Renal cortical epithelial cell (primary cell): ENCODE results near the gene TTLL10. TPM values are rescaled to one million over a fixed set of nuclear protein-coding genes. Genes with fewer than 3 reads are reported as not detected.

ENCODE experiments used
- DNase-seq: peaks from one replicate; pipeline ENCODE4 v3.0.0-alpha.2; 2011; ENCODE audit warnings: low read depth
- total RNA-seq: library from RNA; depleted of rRNA; stranded (reverse); fragments of >200 nt; gene quantifications from 2 replicates; pipeline ENCODE4 v1.2.3, GENCODE V29; 2014

TTLL10 gene
- total RNA-seq, 1 donor from 2014 or later, result 0.15 TPM

- DNase-seq, result no peak
These were observed 72.3 kb downstream of the TTLL10 start for GRCh38 chr1:1245817-1246576.

DNA sequence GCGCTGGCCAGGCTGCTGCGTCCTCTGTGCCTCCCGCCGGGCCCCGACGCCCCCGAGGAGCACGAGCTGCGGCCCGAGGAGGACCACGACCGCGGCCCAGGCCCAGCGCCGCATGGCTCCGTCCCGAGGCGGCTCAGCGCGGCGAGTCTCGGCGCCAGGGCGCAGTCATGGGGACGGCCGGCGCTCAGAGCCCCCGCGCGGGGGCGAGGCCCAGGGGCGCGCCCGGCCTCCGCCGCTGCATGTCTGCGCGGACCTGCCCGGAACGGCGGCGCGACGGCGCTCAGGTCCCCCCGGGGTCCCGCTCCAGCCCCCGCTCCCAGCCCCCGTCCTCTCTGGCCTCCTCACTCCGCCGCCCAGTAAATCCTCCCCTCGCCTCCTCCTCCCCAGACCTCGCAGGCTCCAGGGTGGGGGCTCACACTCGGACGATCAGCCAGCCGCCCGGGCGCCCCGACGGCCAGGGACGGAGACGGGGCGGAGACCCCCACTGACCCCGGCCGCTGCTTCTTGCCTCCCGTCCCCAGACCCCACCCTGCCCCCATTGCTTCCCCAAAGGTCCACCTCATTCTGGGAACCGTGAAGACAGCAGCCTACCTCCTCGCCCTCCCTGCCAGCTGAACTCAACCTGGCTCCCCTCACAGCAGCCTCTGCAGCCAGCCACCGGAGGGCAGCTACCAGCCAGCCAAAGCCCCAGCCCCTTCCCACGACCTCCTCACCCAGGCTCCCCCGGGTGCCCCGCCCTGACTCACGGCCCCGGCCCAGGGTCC lies 73.1 kb downstream of the TTLL10 start, which contains the start of gene C1QTNF12:
C1QTNF12 (minus strand) TSS at position 146 of the 764 bp plus-strand sequence; CDS start at position 114, 32 bp downstream.
- no peak for DNase-seq

DNA sequence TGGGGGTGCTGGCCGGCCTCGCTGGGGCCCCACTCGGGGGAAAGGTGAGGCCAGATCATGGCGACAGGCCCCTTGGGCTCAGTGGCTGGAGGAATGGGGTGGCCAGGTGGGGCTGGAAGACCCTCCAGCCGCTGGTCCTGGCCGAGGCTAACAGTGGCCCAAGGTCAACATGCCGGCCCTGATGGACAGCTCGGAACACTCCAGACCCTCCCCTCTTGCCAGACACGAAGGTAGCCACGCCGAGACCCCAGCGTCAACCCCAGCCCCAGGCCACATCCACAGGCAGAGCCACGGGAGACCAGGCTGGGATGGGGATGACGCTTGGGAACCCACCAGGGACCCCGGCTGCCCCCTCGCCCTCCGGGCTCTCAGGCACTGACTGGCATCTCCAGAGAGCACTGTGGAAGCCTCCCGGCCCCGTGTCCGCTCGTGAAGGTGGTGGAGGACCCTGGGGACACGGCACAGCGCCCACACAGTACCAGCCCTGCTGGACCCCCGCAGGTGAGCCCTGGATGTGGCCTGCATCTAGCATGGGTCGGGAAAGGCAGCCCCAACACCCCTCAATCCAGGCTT lies 73.7 kb downstream of the TTLL10 start:
- DNase-seq, result no peak

Other genes with a start within 250 kb of the TTLL10 start
- 0.87 and 20.1 TPM in 2 replicates for gene SAMD11, start 250.0 kb upstream of the TTLL10 start, total RNA-seq
- 59.7 and 88.7 TPM in 2 replicates for gene NOC2L, start 214.6 kb upstream of the TTLL10 start, total RNA-seq
- 1.9 and 10.1 TPM in 2 replicates for gene KLHL17, start 213.3 kb upstream of the TTLL10 start, total RNA-seq
- 2.4 and 2.6 TPM in 2 replicates for gene PLEKHN1, start 207.4 kb upstream of the TTLL10 start, total RNA-seq
- gene PERM1, start 191.8 kb upstream of the TTLL10 start, total RNA-seq, result 0.10 TPM in 1 of 2 replicates, not detected in the other
- gene HES4, start 173.8 kb upstream of the TTLL10 start, total RNA-seq, result 12.4 and 78.1 TPM in 2 replicates
- gene ISG15, start 160.4 kb upstream of the TTLL10 start, total RNA-seq, result 15.7 and 196 TPM in 2 replicates
- gene AGRN, start 153.8 kb upstream of the TTLL10 start, total RNA-seq, result 353 and 1,083 TPM in 2 replicates
- gene RNF223, start 99.6 kb upstream of the TTLL10 start, total RNA-seq, result 1.0 TPM in 1 of 2 replicates, not detected in the other
- gene C1orf159, start 57.8 kb upstream of the TTLL10 start, total RNA-seq, result 8.7 and 9.8 TPM in 2 replicates
- 0.50 TPM in 1 of 2 replicates, not detected in the other for gene TNFRSF18, start 32.7 kb downstream of the TTLL10 start, total RNA-seq
- gene TNFRSF4, start 40.3 kb downstream of the TTLL10 start, total RNA-seq, result not detected in 2 replicates
- gene SDF4, start 58.1 kb downstream of the TTLL10 start, total RNA-seq, result 76.6 and 207 TPM in 2 replicates
- gene B3GALT6, start 58.4 kb downstream of the TTLL10 start, total RNA-seq, result 33.9 and 48.8 TPM in 2 replicates
- gene C1QTNF12, start 72.8 kb downstream of the TTLL10 start, total RNA-seq, result 0.40 TPM in 1 of 2 replicates, not detected in the other
- 48.6 and 50.2 TPM in 2 replicates for gene UBE2J2, start 100.0 kb downstream of the TTLL10 start, total RNA-seq
- gene SCNN1D, start 106.6 kb downstream of the TTLL10 start, total RNA-seq, result 0.52 and 1.9 TPM in 2 replicates
- 24.8 and 34.6 TPM in 2 replicates for gene ACAP3, start 134.1 kb downstream of the TTLL10 start, total RNA-seq
- gene PUSL1, start 134.7 kb downstream of the TTLL10 start, total RNA-seq, result 14.2 and 24.0 TPM in 2 replicates
- 35.8 and 57.5 TPM in 2 replicates for gene INTS11, start 150.8 kb downstream of the TTLL10 start, total RNA-seq
- gene CPTP, start 150.9 kb downstream of the TTLL10 start, total RNA-seq, result 13.0 and 20.4 TPM in 2 replicates
- 0.15 and 0.17 TPM in 2 replicates for gene TAS1R3, start 157.4 kb downstream of the TTLL10 start, total RNA-seq
- 70.8 and 91.0 TPM in 2 replicates for gene DVL1, start 175.5 kb downstream of the TTLL10 start, total RNA-seq
- 24.7 and 35.6 TPM in 2 replicates for gene MXRA8, start 184.7 kb downstream of the TTLL10 start, total RNA-seq
- gene AURKAIP1, start 201.3 kb downstream of the TTLL10 start, total RNA-seq, result 75.6 and 155 TPM in 2 replicates
- gene CCNL2, start 225.5 kb downstream of the TTLL10 start, total RNA-seq, result 71.0 and 155 TPM in 2 replicates
- gene MRPL20, start 233.4 kb downstream of the TTLL10 start, total RNA-seq, result 72.1 and 79.5 TPM in 2 replicates
- gene ANKRD65, start 247.4 kb downstream of the TTLL10 start, total RNA-seq, result 0.10 and 0.17 TPM in 2 replicates